NCI-H2171 treated with DMSO at 0.1 percent for 48 hours (cell line): ENCODE results near the gene PRPSAP1.
"Not testable (repeated sequence)": the region's sequence is repeated elsewhere in the genome, so short reads cannot be mapped to it uniquely, and the experiment has no call there.

Source experiments
- DNase-seq: peaks from one replicate; lab custom pipeline; 2025; lab: John Stamatoyannopoulos, UW

PRPSAP1 gene

GRCh38 chr17:76317535-76317934 is 36.2 kb downstream of the PRPSAP1 start:
- no peak for DNase-seq

DNA sequence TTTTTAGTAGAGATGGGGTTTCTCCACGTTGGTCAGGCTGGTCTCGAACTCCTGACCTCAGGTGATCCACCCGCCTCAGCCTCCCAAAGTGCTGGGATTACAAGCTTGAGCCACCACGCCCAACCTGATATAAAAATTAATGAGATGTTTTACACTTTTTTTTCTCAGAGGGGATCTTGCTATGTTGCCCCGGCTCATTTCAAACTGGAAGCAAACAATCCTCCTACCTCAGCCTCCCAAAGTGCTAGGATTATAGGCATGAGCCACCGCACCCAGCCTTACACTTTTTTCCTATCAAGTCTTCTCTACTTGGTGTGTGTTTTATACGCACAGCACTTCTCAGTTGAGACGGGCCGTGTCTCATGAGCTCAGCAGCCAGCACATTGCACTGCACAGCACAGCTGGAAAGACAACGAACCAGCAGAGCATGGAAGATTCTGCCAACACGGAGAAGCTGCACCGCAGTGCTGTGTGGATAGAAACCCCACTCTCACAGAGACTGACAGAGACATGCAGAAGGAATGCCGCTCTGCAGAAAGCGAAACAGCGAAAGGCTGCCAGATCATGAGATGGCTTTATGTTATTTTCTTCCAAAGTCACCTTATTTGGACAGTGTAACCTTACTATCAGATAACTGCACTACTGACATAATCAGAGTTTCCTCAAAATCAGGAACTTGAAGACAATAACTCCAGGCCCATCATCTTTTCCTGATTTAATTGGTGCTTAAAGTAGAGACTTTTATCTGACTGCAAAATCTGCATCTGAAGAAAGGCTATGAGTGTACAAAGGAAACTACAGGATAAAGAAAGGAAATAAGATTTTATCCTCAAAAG is 39.1 kb downstream of the PRPSAP1 start:
- no peak for DNase-seq

DNA sequence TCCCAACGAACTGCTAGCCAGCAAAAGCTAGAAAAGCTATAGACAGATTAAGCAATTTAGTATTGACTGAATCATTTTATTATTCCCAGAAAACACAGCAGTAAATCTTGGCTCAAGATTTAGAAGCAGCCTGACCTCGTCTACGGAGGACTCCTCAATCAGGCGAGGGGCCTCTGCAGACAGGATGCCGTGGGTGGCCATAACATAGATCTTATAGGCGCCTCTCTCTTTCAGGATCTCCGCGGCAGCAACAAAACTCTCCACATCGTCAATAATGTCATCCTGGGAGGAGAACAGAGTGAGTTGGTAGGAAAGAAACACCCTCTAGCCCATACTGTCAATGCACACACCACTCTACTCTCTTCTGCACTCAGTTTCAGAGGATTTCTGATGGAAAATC is 41.0 kb downstream of the PRPSAP1 start:
- DNase-seq: no peak

DNA sequence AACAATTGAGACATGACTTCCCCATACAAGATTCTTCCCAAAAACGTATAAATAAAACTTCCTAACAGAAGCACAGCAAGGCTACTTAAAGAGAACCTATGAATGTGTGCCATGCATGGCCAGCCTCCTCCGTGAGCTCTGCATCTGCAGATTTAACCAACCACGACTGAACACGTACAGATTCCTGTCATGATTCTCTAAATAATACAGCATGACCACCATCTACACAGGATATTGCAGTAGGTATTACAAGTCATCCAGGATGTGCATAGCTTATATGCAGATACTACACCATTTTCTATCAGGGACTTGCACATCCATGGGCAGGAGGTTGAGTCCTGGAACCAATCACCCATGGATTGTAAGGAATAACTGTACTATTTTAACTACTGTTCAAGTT is 44.3 kb downstream of the PRPSAP1 start:
- no peak for DNase-seq

GRCh38 chr17:76307966-76308338 is 45.8 kb downstream of the PRPSAP1 start, which contains the start of gene QRICH2:
TSS of gene QRICH2 (minus strand) at chr17:76308276. CDS start at chr17:76307998, 278 bp downstream.
- DNase-seq: no peak

DNA sequence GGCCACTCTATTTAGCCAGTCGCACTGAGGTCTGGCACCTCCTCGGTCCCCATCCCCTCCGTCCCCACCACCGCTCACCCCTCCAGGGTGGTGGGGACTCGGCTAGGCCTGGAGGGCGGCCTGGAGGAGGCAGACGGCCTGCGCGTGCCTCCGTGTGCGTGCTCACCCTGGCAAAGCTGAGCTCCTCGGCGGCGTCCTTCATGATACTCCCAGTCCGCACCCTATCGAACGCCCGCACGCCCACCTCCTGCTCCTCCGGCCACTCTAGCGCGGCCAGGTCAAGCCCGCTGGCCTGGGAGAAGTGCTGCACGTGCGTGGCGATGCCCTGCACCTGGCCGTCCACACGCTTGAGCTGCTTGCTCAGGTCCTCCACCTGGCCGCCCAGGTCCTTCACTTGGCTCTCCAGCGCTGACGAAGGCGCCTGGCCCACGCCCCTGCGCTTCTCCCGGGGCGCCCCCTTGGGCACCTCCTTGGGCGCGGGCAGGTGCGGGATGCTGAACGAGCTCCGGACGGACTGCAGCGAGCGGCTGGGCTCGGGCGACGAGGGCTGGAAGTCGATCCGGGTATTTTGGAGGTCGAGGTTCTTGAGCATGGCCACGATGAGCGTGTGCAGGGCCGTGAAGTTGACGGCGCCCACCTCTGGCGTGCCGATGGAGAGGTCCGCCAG is 46.3 kb downstream of the PRPSAP1 start:
- no peak for DNase-seq

DNA sequence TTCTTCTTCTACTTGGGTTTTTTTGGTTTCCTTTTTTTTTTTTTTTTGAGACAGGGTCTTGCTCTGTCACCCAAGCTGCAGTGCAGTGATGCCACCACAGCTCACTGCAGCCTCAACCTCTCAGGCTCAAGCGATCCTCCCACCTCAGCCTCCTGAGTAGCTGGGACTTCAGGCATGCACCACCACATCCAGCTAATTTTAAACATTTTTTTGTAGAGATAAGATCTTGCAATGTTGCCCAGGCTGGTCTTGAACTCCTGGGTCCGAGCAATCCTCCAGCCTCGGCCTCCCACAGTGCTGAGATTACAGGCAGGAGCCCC is 48.6 kb downstream of the PRPSAP1 start:
- DNase-seq: not testable (repeated sequence)

GRCh38 chr17:76304226-76305134 is 49.2 kb downstream of the PRPSAP1 start:
- DNase-seq: no peak

DNA sequence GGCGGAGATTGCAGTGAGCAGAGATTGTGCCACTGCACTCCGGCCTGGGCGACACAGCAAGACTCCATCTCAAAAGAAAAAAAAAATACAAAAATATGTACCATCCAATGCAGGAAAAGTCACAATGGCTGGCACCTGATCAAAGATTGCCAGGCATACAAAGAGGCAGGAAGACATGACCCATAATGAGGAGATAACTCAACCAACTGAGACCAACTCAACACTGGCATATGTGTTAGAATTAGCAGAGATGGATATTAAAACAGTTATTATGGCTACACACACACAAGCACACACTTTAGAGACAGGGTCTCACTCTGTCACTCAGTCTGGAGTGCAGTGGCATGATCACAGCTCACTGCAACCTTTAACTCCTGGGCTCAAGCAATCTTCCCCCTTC is 56.3 kb downstream of the PRPSAP1 start:
- no peak for DNase-seq

GRCh38 chr17:76296889-76297288 is 56.8 kb downstream of the PRPSAP1 start:
- no peak for DNase-seq

DNA sequence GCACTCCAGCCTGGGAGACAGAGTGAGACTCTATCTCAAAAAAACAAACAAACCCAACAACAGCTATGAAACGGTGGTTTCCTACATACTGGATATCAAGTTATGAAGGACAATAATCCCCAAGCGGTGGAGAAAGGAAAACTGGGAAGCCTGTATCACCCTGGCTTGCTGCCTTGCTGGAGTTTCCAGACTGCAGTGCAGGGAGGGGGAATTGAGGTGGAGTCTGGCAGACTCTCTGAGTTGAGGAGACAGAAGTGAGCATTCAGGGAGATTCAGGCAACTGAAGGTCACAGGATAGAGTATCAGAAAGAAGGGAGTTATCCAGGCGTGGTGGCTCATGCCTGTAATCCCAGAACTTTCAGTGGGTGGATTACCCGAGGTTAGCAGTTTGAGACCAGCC is 57.5 kb downstream of the PRPSAP1 start:
- no peak for DNase-seq

GRCh38 chr17:76293106-76293505 is 60.6 kb downstream of the PRPSAP1 start:
- no peak for DNase-seq

GRCh38 chr17:76292567-76292966 is 61.1 kb downstream of the PRPSAP1 start:
- DNase-seq: no peak

GRCh38 chr17:76281573-76282371 is 71.9 kb downstream of the PRPSAP1 start:
- no peak for DNase-seq

- DNase-seq: no peak
Measured at GRCh38 chr17:76280650-76281049, 73.1 kb downstream of the PRPSAP1 start.

GRCh38 chr17:76279742-76280287 is 73.9 kb downstream of the PRPSAP1 start:
- no peak for DNase-seq

DNA sequence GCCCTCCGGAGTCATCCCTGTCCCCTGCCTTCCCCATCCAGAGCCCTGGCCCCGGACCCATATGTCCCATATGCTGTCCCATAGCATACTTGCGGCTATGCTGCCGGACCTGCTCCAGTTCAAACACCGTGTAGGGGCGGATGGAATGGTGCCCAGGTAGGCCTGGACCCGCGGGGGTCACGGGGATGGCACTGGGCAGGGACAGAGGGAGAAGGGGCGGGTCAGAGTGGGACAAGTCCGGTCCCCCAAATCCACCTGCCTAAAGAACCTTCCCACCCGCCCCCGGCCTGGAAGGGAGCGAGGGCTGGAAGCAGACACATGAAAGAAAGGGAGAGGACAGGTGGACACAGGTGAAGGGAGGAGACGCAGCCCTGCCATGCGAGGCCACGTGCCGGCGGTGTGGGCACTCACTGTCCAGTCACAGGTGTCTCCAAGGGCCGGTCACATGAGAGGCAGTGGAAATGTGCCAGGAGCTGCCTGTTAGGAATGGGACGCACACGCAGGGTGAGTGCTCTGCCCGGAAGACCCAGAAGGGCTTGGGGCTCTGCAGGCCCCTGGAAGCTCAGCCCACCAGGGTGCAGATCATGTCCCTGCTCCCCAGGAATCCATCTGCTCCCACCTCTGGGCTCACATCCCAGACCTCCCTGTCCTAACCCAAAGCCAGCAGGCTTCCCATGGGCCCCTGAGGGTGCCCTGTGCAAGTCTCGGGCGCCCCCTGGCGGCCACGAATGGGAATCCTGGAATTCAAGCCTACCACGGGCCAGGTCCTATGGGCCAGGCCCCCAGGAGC is 74.6 kb downstream of the PRPSAP1 start:
- peak; percentile 70 for DNase-seq

DNA sequence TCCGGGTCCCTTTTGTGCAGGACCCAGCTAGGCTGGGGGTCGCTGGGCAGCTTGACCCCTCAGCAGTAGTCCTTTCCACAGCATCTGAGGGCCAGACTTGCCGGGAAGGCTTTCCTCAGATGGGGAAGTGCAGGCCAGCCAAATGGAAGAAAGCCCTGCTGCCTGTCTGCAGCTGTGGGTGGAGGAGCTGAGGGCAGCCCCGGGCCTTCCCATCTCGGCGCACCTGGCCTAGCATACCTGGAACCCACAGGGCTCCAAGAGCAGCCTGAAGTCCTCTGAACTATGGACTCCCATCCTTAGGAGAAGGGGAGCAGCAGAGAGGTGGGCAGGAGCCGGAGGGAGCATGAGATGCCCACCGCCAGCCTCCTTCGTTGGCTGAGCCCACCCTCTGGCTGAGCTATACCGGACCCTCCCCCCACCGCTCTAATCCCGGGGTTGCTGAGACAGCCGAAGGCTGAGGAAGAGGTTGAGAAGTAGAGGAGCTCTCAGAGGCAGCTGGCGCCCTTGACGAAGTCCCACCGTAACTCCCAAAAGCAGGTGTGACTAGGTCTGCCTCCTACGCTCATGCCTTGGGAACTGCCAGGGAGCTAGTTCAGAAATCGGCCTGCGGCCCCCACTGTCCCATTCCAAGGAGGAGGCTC is 75.3 kb downstream of the PRPSAP1 start:
- DNase-seq: no peak

DNA sequence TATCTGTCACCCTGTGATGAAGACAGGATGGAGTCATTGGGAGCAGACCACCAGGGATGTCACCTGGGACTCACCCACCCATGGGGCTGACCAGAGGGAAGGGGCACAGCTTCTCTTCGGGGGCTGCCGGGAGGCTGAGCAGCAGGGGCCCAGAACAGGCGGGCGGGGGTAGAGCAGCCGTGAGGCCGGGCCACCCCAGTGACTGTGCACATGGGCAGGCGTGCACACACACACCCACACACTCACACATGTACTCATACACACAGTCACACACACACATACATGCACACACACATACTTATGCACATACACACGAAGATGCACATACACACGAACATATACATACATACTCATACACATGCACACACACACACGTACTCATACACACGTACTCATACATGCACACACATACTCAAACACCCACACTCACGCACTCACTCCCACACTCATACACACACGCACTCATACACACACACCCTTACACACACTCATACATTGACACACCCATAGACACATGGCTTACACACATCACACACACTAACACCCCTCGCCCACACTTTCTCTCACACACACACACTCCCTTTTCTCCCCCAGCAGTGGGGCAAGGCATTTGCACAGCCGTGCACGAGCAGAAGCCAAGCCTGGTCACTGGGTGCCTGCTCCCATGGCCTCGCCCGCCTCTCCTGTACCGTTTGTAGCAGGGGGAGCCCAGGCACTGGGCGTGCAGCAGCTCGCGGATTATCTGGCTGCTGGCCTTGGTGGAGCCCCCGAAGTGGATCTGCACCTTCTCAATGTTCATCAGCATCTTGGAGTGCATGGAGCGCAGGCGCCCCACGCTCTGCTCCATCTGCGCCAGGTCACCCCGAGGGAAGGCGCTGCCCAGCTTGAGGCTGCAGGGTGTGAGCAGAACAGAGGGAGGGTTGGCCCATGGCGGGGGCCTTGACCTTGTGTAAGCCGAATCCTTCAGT is 76.1 kb downstream of the PRPSAP1 start:
- no peak for DNase-seq
